Mammary epithelial cell (primary cell): ENCODE data around the gene PCBP3.

Source experiments
- EZH2 ChIP-seq: IDR thresholded peaks from 2 replicates; pipeline ENCODE4 v1.6.1; 2012; ENCODE audit warnings: low read length, inconsistent platforms, borderline replicate concordance
- TF ChIP-seq, protein P1 (sequence below), 2 donors: IDR thresholded peaks in 1 of 2; conservative IDR thresholded peaks in 1 of 2; 2 replicates each; pipeline ENCODE4 v1.5.1; 2011 to 2012; ENCODE audit warnings: inconsistent platforms in 2 of 2, low read length in 2 of 2, mild to moderate bottlenecking in 2 of 2, control low read depth in 1 of 2, low read depth in 1 of 2; ENCODE audit not compliant: insufficient read depth in 1 of 2; ENCODE audit errors: extremely low read depth in 1 of 2

GRCh38 chr21:45921917-45922316 is 278.4 kb downstream of the PCBP3 start:
- TF ChIP-seq, protein P1, sequence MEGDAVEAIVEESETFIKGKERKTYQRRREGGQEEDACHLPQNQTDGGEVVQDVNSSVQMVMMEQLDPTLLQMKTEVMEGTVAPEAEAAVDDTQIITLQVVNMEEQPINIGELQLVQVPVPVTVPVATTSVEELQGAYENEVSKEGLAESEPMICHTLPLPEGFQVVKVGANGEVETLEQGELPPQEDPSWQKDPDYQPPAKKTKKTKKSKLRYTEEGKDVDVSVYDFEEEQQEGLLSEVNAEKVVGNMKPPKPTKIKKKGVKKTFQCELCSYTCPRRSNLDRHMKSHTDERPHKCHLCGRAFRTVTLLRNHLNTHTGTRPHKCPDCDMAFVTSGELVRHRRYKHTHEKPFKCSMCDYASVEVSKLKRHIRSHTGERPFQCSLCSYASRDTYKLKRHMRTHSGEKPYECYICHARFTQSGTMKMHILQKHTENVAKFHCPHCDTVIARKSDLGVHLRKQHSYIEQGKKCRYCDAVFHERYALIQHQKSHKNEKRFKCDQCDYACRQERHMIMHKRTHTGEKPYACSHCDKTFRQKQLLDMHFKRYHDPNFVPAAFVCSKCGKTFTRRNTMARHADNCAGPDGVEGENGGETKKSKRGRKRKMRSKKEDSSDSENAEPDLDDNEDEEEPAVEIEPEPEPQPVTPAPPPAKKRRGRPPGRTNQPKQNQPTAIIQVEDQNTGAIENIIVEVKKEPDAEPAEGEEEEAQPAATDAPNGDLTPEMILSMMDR (conservative IDR thresholded peaks at IDR 0.05 in 1 of 2, IDR thresholded peaks at IDR 0.05 in 1 of 2; ENCODE audit: extremely low read depth in 1 of 2, insufficient read depth in 1 of 2, low read depth in 1 of 2, low read length in 2 of 2), result no peak
- TF ChIP-seq EZH2, result no peak
